Activated CD8-positive, alpha-beta memory T cell treated with anti-CD3 and anti-CD28 coated beads, Interleukin-2, amount 50 U/mL, for 4 hours (primary cell): ENCODE results near the gene SEC14L1.
"Not testable (repeated sequence)": the region's sequence is repeated elsewhere in the genome, so short reads cannot be mapped to it uniquely, and the experiment has no call there.

Source experiments
- DNase-seq: peaks from one replicate; pipeline ENCODE4 v3.0.0-alpha.2; 2020

SEC14L1 gene

GRCh38 chr17:77142689-77143088, 1.9 kb downstream of the SEC14L1 start:
- no peak for DNase-seq

GRCh38 chr17:77143306-77143705, 2.5 kb downstream of the SEC14L1 start:
- no peak for DNase-seq

GRCh38 chr17:77144227-77144626, 3.5 kb downstream of the SEC14L1 start:
- no peak for DNase-seq

- DNase-seq = no peak
Measured at GRCh38 chr17:77145224-77145611, 4.4 kb downstream of the SEC14L1 start.

GRCh38 chr17:77145612-77146245, 5.0 kb downstream of the SEC14L1 start:
- DNase-seq = no peak

GRCh38 chr17:77146246-77146632, 5.5 kb downstream of the SEC14L1 start:
- DNase-seq = no peak

- no peak for DNase-seq
Measured at GRCh38 chr17:77146882-77147281, 6.1 kb downstream of the SEC14L1 start.

GRCh38 chr17:77147357-77147801, 6.6 kb downstream of the SEC14L1 start:
- DNase-seq = no peak

GRCh38 chr17:77148077-77148939, 7.5 kb downstream of the SEC14L1 start:
- no peak for DNase-seq

GRCh38 chr17:77148940-77149510, 8.3 kb downstream of the SEC14L1 start:
- DNase-seq = no peak

GRCh38 chr17:77150196-77150595, 9.4 kb downstream of the SEC14L1 start:
- no peak for DNase-seq

GRCh38 chr17:77151186-77151585, 10.4 kb downstream of the SEC14L1 start:
- no peak for DNase-seq

GRCh38 chr17:77152056-77152455, 11.3 kb downstream of the SEC14L1 start:
- not testable (repeated sequence) for DNase-seq

GRCh38 chr17:77153472-77153871, 12.7 kb downstream of the SEC14L1 start:
- DNase-seq = no peak

- DNase-seq = no peak
Measured at GRCh38 chr17:77153999-77154586, 13.3 kb downstream of the SEC14L1 start.

- DNase-seq = no peak
Measured at GRCh38 chr17:77155125-77155524, 14.4 kb downstream of the SEC14L1 start.

- not testable (repeated sequence) for DNase-seq
Measured at GRCh38 chr17:77157766-77158165, 17.0 kb downstream of the SEC14L1 start.

GRCh38 chr17:77160091-77160874, 19.5 kb downstream of the SEC14L1 start:
- DNase-seq = no peak

GRCh38 chr17:77160875-77161530, 20.2 kb downstream of the SEC14L1 start:
- DNase-seq = no peak

- DNase-seq = no peak
Measured at GRCh38 chr17:77161953-77162352, 21.2 kb downstream of the SEC14L1 start.

- DNase-seq = no peak
Measured at GRCh38 chr17:77163001-77163400, 22.2 kb downstream of the SEC14L1 start.
